G401.6 (cell line): ENCODE measurements around the gene SOX5.
"Not testable (repeated sequence)": the region's sequence is repeated elsewhere in the genome, so short reads cannot be mapped to it uniquely, and the experiment has no call there.

Source experiments
- FAIRE-seq: peaks from 2 replicates; lab custom pipeline; 2012; peaks lifted over from hg19 to GRCh38; lab: Jason Lieb, UNC

The SOX5 gene

GRCh38 chr12:23753628-23754365 is 195.7 kb downstream of the SOX5 start:
- FAIRE-seq, result no peak

DNA sequence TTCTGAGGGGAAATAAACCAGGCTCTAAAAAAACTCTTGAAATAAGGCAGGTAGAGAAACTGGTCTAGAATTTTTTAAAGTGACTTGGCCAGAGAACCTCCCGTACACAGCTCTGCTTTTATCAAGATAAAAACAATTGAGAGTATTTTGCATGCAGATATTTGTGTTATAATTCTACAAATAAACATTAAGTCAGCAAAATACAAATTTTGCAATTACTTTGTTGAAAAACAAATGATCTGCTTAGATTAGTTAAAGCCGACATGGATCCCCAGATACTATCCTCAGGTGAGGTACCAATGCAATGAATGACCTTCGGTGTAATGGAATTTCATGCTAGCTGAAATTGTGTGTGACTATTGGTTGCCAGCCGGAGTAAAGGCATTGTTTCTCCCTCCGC is 197.2 kb downstream of the SOX5 start:
- FAIRE-seq, result no peak

DNA sequence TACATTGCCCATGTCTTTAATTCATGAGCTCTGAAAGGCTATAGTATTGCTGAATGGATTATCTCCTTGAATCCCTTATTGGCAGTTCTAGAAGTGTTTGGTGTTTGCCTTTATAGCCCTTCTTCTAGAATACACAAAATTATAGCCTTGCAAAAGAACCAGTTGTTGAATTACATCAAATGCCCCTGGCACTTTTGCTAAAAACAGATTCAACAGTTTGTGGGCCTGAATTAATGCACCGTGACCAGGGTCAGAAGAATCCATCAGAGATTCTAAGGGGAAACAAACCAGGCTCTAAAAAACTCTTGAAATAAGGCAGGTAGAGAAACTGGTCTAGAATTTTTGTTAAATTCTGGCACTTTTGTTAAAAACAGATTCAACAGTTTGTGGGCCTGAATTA is 197.8 kb downstream of the SOX5 start:
- no peak for FAIRE-seq

DNA sequence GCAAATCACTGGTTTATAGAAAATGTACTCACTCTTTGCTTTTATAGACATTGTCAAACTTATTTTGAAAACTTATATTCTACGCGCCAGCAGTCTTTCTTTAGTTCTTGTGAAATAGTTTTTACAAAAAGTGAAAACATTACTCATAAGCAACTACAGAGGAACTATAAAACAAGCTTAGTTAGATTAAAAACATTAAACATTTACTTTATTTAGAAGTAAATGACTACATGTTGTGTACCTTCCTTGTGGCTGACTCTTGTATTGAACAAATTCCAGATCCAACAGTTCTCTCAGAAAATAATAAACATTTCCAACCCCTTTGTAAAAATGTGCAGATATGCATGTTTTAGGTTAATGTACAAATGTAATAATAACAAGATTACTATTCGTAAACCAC is 198.5 kb downstream of the SOX5 start:
- no peak for FAIRE-seq

DNA sequence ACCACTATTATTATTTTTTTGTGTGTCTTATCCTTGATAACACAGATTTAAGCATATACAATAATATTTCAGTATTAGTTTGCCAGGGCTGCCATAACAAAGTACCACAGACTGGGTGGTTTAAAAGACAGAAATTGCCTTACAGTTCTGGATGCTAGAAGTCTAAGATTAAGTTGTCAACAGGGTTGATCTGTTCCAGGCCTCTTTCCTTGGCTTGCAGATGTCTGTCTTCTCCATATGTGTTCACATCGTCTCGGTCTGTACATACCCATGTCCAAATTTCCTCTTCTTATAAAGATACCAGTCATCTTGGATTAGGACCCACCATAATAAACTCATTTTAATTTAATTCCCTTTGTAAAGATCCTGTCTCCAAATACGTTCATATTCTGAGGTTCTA is 204.8 kb downstream of the SOX5 start:
- FAIRE-seq, result no peak

DNA sequence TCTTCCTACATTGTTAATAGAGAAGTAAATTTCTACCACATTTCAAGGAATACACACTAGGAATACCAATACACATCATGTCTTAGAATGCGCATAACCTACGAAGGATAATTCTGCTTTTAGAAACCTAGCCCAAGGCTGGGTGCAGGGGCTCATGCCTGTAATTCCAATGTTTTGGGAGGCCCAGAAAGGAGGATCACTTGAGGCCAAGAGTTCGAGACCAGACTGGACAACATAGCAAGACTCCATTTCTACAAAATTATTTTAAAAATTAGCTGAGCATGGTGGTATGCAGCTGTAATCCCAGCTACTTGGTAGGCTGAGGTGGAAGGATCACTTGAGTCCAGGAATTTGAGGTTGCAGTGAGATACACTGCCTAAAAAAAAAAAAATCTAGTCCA is 206.9 kb downstream of the SOX5 start:
- FAIRE-seq, result no peak

- FAIRE-seq, result no peak
Measured at GRCh38 chr12:23731493-23731892, 218.0 kb downstream of the SOX5 start.

DNA sequence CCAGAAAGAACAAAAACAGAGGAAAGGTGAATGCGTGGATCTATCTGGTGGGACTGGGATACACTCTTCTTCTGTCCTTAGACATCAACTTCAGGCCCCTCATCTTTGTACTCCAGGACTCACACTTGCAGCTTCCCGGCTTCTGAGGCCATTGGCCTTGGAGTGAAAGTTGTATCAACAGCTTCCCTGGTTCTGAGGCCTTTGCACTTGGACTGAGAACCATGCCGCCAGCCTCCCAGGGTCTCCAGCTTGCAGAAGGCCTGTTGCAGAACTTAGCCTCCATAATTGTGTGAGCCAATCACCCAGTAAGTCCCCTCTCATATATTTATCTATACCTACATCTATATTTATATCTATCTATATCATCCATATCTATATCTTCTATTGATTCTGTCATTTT is 218.4 kb downstream of the SOX5 start:
- FAIRE-seq, result no peak

DNA sequence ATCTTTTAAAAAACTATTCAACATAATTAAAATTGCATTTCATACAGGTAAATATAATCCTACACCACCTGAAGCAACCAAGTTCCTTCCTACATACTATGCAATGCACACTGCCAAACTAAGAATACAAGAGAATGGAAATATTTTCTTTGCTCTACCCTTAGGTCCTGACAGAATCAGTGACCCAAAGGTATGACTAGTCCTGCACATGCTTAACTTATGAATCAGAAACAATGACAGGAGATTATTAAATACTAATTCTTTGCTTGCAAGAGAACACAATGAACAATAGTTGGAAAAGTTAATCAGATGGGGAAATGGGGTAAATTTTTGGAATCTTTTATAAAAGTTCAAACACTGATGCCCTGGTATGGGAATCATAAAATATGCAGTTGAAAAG is 220.1 kb downstream of the SOX5 start:
- no peak for FAIRE-seq

GRCh38 chr12:23726646-23727045 is 222.8 kb downstream of the SOX5 start:
- FAIRE-seq, result no peak

- no peak for FAIRE-seq
Measured at GRCh38 chr12:23722655-23723054, 226.8 kb downstream of the SOX5 start.

GRCh38 chr12:23721268-23721667 is 228.2 kb downstream of the SOX5 start:
- FAIRE-seq, result no peak

DNA sequence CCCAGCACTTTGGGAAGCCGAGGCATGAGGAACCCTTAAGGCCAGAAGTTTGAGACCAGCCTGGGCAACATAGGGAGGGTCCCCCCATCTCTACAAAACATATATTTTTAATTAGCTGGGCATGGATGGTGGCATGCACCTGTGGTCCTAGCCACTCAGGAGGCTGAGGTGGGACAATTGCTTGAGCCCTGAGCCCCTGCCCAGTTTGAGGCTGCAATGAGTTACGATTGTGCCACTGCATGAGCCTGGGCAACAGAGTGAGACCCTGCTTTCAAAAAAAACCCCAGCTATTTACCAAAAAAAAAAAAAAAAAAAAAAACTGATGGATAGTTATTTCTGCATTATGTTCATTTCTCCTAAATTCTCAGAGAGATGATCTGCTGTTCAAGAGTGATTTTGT is 230.0 kb downstream of the SOX5 start:
- no peak for FAIRE-seq

DNA sequence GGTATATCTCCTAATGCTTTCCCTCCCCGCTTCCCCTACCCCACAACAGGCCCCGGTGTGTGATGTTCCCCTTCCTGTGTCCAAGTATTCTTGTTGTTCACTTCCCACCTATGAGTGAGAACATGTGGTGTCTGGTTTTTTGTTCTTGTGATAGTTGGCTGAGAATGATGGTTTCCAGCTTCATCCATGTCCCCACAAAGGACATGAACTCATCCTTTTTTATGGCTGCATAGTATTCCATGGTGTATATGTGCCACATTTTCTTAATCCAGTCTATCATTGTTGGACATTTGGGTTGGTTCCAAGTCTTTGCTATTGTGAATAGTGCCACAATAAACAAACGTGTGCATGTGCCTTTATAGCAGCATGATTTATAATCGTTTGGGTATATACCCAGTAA is 239.1 kb downstream of the SOX5 start:
- not testable (repeated sequence) for FAIRE-seq

- no peak for FAIRE-seq
Measured at GRCh38 chr12:23708185-23708837, 241.2 kb downstream of the SOX5 start.

- FAIRE-seq, result no peak
Measured at GRCh38 chr12:23707270-23707669, 242.2 kb downstream of the SOX5 start.

DNA sequence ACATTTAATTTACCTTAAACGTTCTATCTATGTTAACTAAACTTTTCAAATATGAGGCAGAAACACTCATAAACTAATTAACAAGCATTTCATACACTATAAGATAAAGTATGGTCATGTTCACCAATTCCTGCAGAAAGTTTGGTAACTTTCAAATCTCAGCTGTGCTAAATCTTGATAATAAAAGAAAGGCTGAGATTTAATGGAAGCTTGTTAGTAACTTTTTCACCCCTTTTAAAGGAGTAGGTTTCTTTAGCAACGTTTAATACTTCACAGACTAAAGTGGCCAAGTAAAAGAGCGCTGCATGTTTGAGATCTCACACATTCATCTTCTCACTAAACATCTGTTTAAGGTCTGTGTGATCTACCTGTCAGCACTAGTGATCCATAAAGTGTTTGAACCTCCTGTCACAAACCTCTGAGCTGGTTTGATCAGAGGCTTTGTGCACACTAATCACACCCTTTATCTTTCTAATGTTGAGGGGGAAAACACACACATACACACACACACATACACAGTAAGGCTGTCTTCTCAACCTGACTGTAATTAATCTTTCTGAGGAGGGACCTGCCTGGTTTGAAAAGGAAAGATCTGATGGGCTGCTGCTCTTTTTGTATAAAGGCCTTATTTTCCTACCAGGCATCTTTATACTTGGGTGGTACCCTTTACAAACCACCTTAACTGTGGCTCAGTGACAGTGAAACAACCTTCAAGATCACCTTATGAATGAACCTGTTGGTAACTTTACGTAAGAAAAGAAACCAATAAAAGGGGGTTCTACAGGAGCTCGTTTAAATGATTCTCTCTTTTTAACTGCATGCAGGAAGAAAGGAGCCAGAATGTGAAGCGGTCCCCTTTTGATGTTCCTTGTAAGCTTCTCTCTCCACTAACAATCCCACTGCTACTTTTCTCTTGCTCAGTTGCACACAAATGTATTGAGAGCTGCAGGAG is 244.2 kb downstream of the SOX5 start:
- no peak for FAIRE-seq

GRCh38 chr12:23703051-23703450 is 246.4 kb downstream of the SOX5 start:
- no peak for FAIRE-seq

GRCh38 chr12:23699031-23699430 is 250.4 kb downstream of the SOX5 start:
- no peak for FAIRE-seq

DNA sequence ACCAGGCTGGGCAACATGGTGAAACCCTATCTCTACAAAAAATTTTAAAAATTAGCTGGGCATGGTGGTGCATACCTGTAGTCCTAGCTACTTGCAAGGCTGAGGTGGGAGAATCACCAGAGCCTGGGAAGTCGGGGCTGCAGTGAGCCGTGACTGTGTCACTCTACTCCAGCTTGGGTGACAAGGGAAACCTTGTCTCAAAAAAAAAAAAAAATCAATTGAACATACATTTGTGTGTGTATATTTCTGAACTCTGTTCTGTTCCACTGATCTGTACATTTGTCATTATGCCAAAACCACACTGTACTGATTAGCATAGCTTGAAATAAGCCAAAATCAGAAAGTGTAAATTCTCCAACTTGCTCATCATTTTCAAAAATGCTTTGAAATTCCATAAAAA is 254.6 kb downstream of the SOX5 start:
- FAIRE-seq, result no peak

GRCh38 chr12:23694307-23694706 is 255.2 kb downstream of the SOX5 start:
- FAIRE-seq, result no peak

DNA sequence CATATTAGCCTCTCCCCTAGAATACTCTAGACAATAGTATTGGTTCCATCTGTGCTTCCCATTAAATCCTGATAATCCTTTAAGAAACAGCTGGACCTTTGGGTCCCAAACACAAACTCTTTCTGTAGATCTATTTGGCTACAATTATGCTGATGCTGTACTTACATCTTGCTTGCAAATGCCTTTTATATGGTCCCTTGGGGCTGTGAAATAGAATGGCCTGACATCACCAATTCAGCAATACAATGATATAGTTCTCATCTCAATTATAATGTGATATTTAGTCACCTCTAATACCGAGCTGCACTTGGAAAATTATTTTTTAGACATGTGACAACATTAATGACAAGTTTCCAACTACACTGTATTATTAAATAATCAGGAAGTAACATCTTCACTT is 261.5 kb downstream of the SOX5 start:
- no peak for FAIRE-seq

DNA sequence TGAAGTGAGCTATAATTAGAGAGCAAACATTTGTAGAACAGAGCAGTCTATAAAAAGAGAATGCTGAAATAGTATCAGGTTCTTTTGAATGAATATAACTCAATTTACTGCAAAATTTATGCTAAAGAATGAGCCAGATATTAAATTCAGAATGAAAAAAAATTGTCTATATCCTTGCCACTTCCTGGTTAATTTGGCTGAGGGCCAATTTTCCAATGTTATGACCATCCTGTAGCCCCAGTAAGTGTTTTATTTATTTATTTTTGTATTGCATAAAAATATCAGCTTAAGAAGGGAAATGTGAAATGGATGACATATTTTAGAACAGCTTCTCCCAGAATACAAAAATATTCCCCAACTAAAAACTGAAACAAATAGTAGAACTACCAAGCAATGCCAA is 263.4 kb downstream of the SOX5 start:
- no peak for FAIRE-seq
